ENCODE measurements around the gene SP140.

SP140 gene

DNA sequence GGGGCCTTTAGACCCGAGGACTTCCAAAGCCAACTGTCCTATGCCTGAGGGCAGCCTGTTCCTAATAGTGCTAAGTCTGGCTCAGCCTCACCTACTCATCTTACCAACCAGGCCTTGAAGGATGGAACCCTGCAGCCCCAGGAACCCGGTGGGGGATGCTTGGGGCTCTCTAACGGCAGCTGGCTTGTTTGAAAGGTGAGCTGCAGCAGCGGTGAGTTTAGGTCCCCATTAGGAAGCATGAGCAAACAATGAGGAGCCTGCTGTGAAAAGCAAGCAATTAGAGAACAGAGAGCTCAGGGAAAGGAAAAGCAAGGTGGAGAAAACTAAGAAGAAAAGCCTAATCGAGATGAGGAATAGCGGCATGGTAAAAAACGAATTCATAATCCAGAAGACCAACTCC is 45.6 kb upstream of the SP140 start:
- DNase-seq: no peak
- no peak overlapping the region for H3K9ac ChIP-seq (ENCODE audit: low read length)
- H3K4me1 ChIP-seq (ENCODE audit: low read length): no peaks in the 10 kb centered on the region
- H2AFZ ChIP-seq (ENCODE audit: low read length): no peak overlapping the region
- H3K9me2 ChIP-seq (replicated peaks; ENCODE audit: insufficient read depth, low read length): no peaks in the 10 kb centered on the region
- H3F3A ChIP-seq (ENCODE audit: insufficient read depth, low read length): no peaks in the 10 kb centered on the region
- no peak overlapping the region for H3K27ac ChIP-seq (ENCODE audit: low read length)
- no peak overlapping the region for H3K4me3 ChIP-seq (ENCODE audit: low read length)
- no peaks in the 10 kb centered on the region for H3K79me2 ChIP-seq (ENCODE audit: low read length)
- no peaks in the 10 kb centered on the region for H4K20me1 ChIP-seq (ENCODE audit: insufficient read depth, low read length)
- no peak overlapping the region for H3K4me2 ChIP-seq (ENCODE audit: low read depth, low read length)
- H3K27me3 ChIP-seq (replicated peaks; ENCODE audit: insufficient read depth, low read length): no peaks in the 10 kb centered on the region
- H3K9me3 ChIP-seq (replicated peaks; ENCODE audit: insufficient read depth, low read length): no peaks in the 10 kb centered on the region
- no peaks in the 10 kb centered on the region for H3K36me3 ChIP-seq (replicated peaks; ENCODE audit: insufficient read depth, low read length)
- TF ChIP-seq, protein P1, sequence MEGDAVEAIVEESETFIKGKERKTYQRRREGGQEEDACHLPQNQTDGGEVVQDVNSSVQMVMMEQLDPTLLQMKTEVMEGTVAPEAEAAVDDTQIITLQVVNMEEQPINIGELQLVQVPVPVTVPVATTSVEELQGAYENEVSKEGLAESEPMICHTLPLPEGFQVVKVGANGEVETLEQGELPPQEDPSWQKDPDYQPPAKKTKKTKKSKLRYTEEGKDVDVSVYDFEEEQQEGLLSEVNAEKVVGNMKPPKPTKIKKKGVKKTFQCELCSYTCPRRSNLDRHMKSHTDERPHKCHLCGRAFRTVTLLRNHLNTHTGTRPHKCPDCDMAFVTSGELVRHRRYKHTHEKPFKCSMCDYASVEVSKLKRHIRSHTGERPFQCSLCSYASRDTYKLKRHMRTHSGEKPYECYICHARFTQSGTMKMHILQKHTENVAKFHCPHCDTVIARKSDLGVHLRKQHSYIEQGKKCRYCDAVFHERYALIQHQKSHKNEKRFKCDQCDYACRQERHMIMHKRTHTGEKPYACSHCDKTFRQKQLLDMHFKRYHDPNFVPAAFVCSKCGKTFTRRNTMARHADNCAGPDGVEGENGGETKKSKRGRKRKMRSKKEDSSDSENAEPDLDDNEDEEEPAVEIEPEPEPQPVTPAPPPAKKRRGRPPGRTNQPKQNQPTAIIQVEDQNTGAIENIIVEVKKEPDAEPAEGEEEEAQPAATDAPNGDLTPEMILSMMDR (IDR thresholded peaks at IDR 0.05; ENCODE audit: low read length): no peak
- no peak for TF ChIP-seq EZH2 (optimal IDR thresholded peaks at IDR 0.05; ENCODE audit: low read depth, low read length)
- no peak for TF ChIP-seq EZH2phosphoT487 (IDR thresholded peaks at IDR 0.05; ENCODE audit: low read length)

DNA sequence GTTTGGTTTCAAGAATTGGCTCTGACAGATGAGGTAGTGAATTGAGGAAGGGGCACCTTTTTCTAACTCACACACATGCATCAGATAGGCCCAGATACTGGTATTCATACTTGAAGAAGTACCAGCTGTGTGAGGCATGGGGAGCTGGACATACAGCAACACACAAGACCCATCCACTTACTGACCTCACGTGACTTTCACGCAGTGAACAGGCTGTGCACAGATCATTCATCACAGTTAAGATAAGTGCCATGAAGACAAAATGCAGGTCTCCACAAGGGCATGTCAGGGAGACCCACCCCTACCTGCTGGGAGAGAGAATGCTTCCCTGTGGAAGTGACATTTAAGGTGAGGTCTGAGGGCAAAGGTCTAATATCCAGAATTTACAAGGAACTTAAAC is 44.3 kb upstream of the SP140 start:
- Histone ChIP-seq H3K4me2 (ENCODE audit: low read depth, low read length) (no peak overlapping the region), H4K20me1 (ENCODE audit: insufficient read depth, low read length) (no peaks in the 10 kb centered on the region), H3F3A (ENCODE audit: insufficient read depth, low read length) (no peaks in the 10 kb centered on the region), H3K4me3 (ENCODE audit: low read length) (no peak overlapping the region), H3K79me2 (ENCODE audit: low read length) (no peaks in the 10 kb centered on the region), H3K9ac (ENCODE audit: low read length) (no peak overlapping the region), H3K9me2 (replicated peaks; ENCODE audit: insufficient read depth, low read length) (no peaks in the 10 kb centered on the region), H3K27ac (ENCODE audit: low read length) (no peak overlapping the region), H3K27me3 (replicated peaks; ENCODE audit: insufficient read depth, low read length) (no peaks in the 10 kb centered on the region), H2AFZ (ENCODE audit: low read length) (no peak overlapping the region), H3K9me3 (replicated peaks; ENCODE audit: insufficient read depth, low read length) (no peaks in the 10 kb centered on the region), H3K36me3 (replicated peaks; ENCODE audit: insufficient read depth, low read length) (no peaks in the 10 kb centered on the region), H3K4me1 (ENCODE audit: low read length) (no peaks in the 10 kb centered on the region)
- TF ChIP-seq, protein P1 (IDR thresholded peaks at IDR 0.05; ENCODE audit: low read length): no peak
- no peak for TF ChIP-seq EZH2phosphoT487 (IDR thresholded peaks at IDR 0.05; ENCODE audit: low read length)
- no peak for TF ChIP-seq EZH2 (optimal IDR thresholded peaks at IDR 0.05; ENCODE audit: low read depth, low read length)
- DNase-seq: no peak

DNA sequence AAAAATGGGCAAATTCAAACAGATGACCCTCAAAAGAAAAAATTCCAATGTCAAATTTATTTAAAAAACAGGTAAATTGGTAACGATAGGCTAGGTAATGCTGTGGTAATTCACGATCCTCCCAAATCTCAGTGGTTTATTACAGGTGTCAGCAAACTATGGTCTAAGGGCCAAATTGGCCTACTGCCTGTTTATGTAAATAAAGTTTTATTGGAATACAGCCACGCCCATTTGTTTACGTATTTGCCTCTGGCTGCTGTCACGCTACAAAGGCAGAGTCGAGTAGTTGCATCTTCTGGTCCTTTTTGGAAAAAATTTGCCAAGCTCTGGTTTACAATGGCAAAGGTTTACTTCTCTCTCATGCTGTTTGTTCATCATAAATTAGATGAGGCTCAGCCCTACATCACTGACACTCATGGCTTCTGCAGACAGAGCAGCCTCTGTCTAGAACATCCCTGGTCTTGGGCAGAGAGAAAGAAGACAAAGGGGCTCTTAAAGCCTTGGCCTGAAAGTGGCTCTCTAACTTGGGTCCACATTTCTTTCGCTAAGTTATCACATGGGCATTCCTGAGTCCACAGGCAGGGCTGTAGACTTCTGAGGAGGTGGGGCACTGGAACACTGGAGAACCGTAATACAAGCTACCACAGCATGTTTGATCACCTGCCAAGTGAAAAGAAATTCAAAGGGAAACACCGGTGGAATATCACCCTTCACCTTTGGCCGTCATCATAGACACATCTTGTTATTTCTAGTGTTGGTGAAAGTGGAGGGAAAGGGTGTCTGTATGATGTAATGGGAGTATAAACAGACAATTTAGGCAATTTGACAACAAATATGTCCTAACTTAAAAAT is 40.6 kb upstream of the SP140 start:
- no peak overlapping the region for H3K27ac ChIP-seq (ENCODE audit: low read length)
- no peaks in the 10 kb centered on the region for H3K9me2 ChIP-seq (replicated peaks; ENCODE audit: insufficient read depth, low read length)
- no peak overlapping the region for H3K4me3 ChIP-seq (ENCODE audit: low read length)
- H3K27me3 ChIP-seq (replicated peaks; ENCODE audit: insufficient read depth, low read length): no peaks in the 10 kb centered on the region
- no peaks in the 10 kb centered on the region for H4K20me1 ChIP-seq (ENCODE audit: insufficient read depth, low read length)
- no peak overlapping the region for H2AFZ ChIP-seq (ENCODE audit: low read length)
- H3K4me2 ChIP-seq (ENCODE audit: low read depth, low read length): no peak overlapping the region
- H3K36me3 ChIP-seq (replicated peaks; ENCODE audit: insufficient read depth, low read length): no peaks in the 10 kb centered on the region
- H3K79me2 ChIP-seq (ENCODE audit: low read length): no peaks in the 10 kb centered on the region
- TF ChIP-seq, protein P1 (IDR thresholded peaks at IDR 0.05; ENCODE audit: low read length): no peak
- TF ChIP-seq EZH2phosphoT487 (IDR thresholded peaks at IDR 0.05; ENCODE audit: low read length) (no peak), EZH2 (optimal IDR thresholded peaks at IDR 0.05; ENCODE audit: low read depth, low read length) (no peak)
- no peak overlapping the region for H3K9ac ChIP-seq (ENCODE audit: low read length)
- no peak for DNase-seq
- no peaks in the 10 kb centered on the region for H3K9me3 ChIP-seq (replicated peaks; ENCODE audit: insufficient read depth, low read length)
- no peaks in the 10 kb centered on the region for H3F3A ChIP-seq (ENCODE audit: insufficient read depth, low read length)
- no peaks in the 10 kb centered on the region for H3K4me1 ChIP-seq (ENCODE audit: low read length)
